HG03354 (cell line): ENCODE measurements around the gene PDZD11.
"Not testable (repeated sequence)": the region's sequence is repeated elsewhere in the genome, so short reads cannot be mapped to it uniquely, and the experiment has no call there.

Experiments used
- ATAC-seq: cut with Tn5 transposase; IDR thresholded peaks from one replicate; pipeline ENCODE4 v1.9.1; 2021; ENCODE audit warnings: mild to moderate bottlenecking; ENCODE audit not compliant: unreplicated experiment, poor library complexity, severe bottlenecking

The PDZD11 gene, protein sequence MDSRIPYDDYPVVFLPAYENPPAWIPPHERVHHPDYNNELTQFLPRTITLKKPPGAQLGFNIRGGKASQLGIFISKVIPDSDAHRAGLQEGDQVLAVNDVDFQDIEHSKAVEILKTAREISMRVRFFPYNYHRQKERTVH

DNA sequence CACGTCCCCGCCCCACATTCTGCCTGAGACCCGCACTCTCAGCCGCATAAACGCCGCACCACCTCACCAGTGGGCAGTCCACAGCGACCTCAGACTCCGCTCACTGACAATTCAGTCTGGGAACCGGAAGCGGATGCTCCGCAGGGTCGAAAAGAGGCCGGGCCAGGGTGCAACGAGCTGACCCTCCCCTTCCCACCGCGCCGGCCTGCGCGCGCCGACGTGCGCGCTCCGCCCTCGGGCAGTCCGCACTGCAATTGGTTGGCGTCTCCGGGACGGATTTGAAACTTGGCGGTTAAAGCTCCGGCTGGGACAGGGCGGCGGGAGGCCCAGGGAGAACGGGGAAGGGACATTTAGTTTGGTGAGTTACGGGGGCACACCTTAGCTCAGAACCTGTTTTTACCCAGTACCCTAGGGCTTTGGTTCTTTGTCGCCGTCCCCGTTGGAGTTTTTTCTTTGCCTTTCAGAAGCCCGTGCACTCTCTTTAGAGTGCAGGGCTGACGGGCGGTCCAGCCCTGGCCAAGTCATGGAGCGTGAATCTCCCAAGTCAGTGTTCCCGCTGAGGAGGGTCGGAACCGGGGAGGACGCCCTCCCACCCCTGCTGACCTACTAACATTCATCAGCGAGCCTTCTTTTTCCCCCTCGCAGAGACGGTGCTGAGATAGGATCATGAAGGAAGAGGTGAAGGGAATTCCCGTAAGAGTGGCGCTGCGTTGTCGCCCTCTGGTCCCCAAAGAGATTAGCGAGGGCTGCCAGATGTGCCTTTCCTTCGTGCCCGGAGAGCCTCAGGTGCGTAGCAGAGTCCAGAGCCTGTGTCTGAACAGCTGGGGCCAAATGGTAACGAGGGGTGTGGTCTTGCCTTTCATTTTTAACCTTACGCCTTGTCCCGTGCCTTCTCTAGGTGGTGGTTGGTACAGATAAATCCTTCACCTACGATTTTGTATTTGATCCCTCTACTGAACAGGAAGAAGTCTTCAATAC lies at the start of gene PDZD11, which contains the start of gene KIF4A:
Gene PDZD11 (minus strand): TSS at position 135 of the 978 bp plus-strand sequence. CDS start 586 bp downstream, outside the sequence.
Gene KIF4A (plus strand): TSS at position 312 of the 978 bp plus-strand sequence. CDS start 355 bp downstream, at position 667.
- ATAC-seq, result peak; percentile 97

GRCh38 chrX:70338290-70338689 lies 48.6 kb upstream of the PDZD11 start:
- ATAC-seq, result no peak

DNA sequence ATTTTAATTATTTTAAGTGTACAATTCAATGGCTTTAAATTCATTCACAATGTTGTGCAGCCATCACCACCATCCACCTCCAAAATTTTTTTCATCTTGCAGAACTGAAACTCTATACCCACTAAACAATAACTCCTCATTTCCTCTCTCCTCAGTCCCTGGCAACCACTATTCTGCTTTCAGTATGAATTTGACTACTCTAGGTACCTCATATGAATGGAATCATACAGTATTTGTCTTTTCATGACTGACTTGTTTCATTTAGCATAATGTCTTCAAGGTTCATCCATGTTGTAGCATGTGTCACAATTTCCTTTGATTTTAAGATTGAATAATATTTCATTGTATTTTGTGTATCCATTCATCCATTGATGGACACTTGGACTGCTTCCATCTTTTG lies 47.0 kb upstream of the PDZD11 start:
- peak; percentile 100 for ATAC-seq

- no peak for ATAC-seq
Observed at GRCh38 chrX:70332600-70332999, 42.9 kb upstream of the PDZD11 start.

DNA sequence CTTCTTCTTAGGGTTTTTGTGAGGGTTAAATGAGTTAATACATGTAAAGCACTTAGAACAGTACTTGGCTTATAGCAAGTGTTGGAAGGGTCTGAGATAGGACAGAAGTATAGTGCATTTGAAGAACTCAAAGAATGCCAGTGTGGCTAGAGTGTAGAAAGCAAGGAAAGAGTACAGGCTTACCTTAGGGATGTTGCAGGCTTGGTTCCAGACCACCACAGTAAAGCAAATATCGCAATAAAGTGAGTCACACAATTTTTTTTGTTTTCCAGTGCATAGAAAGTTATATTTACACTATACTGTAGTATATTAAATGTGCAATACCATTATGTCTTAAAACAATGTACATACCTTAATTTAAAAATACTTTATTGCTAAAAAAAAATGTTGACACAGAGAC lies 41.4 kb upstream of the PDZD11 start:
- ATAC-seq, result no peak

- no peak for ATAC-seq
Observed at GRCh38 chrX:70324326-70324725, 34.6 kb upstream of the PDZD11 start.

DNA sequence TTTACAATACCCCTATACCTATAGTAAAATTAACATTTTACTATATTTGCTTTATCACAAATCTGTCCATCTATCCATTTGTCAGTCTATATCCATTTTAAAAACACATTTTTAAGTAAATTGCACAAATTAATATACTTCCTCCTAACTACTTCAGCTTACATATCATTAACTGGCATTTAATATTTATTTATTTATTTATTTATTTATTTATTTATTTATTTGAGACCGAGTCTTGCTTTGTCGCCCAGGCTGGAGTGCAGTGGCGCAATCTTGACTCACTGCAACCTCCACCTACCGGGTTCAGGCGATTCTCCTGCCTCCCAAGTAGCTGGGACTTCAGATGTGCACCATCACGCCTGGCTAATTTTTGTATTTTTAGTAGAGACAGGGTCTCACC lies 33.9 kb upstream of the PDZD11 start:
- ATAC-seq, result not testable (repeated sequence)

- no peak for ATAC-seq
Observed at GRCh38 chrX:70322784-70323183, 33.1 kb upstream of the PDZD11 start.

DNA sequence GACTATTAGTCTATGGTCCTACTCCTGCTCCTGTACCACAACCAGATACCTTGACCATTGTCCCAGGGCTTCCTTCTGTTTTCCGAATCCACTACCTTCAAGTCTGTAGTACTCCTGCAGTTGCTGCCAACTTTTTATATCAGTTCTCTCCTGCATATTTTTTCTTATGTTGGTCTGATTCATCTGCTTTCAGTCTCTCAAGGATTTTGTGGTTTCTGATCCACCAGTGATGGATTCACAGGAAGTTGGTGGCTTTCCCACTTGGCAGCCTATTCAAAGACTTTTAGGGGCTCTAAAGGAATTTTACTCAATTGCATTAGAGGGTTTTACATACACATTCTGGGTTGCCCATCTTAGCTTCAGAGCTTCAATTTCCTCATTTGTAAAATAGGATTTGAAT lies 23.8 kb upstream of the PDZD11 start:
- ATAC-seq, result no peak

DNA sequence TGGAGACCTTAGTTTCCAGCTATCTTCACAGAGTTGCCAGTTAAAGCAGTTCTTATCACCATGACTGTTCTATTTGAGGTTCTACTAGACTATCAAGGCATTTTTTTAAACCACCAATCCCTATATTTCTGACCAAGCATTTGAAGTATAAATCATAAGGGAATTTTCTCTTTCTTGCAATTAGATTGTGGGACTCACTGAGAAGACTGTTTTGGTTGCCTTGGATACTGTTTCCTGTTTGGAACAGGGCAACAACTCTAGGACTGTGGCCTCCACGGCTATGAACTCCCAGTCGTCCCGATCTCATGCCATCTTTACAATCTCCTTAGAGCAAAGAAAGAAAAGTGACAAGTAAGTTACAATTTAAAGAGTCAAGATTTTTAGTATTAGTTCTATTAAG lies 12.0 kb upstream of the PDZD11 start:
- no peak for ATAC-seq

GRCh38 chrX:70293621-70294020 lies 3.9 kb upstream of the PDZD11 start:
- ATAC-seq, result no peak

DNA sequence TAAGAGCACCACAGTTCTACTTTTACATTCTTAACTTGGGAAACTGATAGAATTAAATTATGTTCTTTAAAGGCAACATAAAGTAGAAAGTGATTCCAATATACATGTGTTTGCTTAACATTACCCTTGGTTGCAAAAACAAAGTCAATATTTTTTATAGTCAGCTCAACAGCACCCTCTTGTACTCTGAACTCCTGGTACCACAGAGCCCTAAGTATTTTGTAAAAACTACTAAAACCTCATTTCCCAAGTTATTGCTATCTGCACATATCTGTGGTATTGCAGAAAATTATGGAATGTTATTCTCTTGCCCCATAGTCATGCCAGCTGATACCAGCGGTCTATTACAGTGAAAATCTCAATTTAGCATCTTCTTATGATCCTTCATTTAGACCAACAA lies 3.1 kb upstream of the PDZD11 start:
- ATAC-seq, result no peak

DNA sequence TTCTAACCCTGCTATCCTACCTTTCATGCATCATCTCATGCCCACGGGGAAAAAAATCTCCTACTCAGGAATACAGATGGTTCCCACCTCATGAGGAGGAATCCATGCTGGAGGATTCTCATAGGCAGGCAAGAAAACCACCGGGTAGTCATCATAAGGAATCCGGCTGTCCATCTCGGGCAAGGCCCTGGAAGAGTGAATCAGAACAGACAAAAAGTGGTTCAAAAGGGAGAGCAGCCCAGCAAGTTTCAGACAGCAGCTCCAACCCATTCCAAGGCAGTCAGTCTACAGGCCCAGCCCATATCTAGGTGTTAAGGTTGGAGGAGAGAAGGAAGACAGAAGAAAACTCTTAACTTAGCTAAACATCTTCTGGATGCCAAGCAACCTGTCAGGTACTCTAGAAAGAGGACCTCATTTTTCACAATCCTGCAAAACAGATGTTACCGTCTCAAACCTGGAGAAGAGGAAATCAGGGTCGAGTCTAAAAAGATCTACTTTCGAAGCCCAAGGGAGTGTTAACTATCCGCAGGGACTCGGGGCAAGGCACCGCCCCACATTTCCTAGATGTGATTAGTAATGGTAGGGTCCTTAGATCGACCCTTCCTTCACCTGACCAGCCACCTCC lies 447 bp downstream of the PDZD11 start:
- peak; percentile 5 for ATAC-seq

DNA sequence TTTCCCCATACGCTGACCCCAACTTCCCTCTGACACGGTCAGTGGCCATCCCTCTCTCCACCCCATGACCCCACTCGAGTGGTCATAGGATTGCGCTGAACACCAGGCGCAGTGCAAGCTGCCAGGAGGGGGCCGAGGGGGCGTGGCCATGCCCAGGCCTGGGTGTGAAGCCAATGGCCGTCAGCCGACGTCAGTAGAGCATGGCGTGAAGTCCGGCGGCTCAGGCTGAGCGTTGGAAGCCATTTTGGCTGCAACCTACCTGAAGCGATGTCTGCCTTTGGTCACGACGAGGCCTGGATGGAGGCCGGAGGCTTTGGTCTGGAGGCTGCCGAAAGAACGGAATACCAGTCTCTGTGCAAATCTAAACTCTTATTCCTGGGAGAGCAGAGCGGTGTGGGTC lies 7.8 kb downstream of the PDZD11 start, which contains the start of gene RAB41:
Gene RAB41 (plus strand): TSS at position 222 of the 400 bp plus-strand sequence. CDS start 46 bp downstream, at position 268.
- ATAC-seq, result no peak

DNA sequence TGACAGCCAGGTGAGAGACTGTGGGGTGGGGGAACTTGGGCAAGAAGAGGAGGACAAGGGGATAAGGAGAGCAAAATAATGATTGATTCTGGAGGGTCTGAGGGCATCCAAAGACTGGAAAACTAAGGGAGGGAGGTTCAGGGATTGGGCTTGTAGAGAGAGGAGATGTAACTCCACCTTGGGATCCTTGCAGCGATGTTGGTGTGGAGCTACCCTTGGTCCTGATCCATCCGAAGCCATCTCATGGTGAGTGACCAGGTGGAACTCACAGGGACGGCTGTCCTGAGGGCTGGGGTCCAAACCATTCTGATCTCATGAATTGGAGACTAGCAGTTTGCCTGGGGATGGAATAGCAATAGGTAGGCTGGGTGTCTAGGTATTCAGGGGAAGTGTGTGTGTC lies 9.2 kb downstream of the PDZD11 start:
- ATAC-seq, result no peak

DNA sequence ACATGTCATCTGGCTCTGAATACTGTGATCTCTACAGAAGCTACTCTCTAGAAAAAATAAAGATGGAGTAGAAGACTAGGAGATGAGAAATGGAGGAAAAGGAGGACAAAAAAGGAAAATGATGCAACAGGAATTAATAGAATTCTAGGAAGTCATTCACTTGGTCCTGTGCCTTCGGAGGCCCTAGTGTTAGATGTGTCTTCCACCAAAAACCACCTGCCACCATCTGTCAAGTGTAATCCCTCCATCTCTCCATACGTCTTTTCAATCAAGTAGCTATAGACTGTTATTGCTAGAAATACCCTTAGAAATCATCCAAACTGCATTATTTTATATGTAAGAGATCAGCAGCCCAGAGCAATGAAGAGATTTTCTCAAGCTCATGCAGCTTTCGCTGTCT lies 10.6 kb downstream of the PDZD11 start:
- no peak for ATAC-seq

GRCh38 chrX:70274029-70274428 lies 15.7 kb downstream of the PDZD11 start:
- not testable (repeated sequence) for ATAC-seq

GRCh38 chrX:70268034-70268433 lies 21.7 kb downstream of the PDZD11 start, which contains the start of gene ARR3:
Gene ARR3 (plus strand): TSS chrX:70268334. CDS start chrX:70269386, 1,052 bp downstream.
- no peak for ATAC-seq

GRCh38 chrX:70264784-70265183 lies 24.9 kb downstream of the PDZD11 start:
- ATAC-seq, result no peak

GRCh38 chrX:70262952-70263567 lies 26.7 kb downstream of the PDZD11 start:
- peak; percentile 75 for ATAC-seq
